Mesenchymal stem cell (in vitro differentiated cells and primary cell): Measurements from ENCODE around the gene GAN.

Source experiments
- DNase-seq: peaks from one replicate; pipeline ENCODE4 v3.0.0-alpha.2; 2013
- H2AFZ ChIP-seq: one replicate; pipeline ENCODE4 v1.6.1; 2013; ENCODE audit warnings: low read depth, mild to moderate bottlenecking, control low read depth, inconsistent platforms, low read length, moderate library complexity
- H2AK5ac ChIP-seq: 2 replicates; pipeline ENCODE4 v1.6.1; 2013; ENCODE audit warnings: low read length, moderate library complexity, mild to moderate bottlenecking, inconsistent platforms; ENCODE audit not compliant: severe bottlenecking
- H2BK120ac ChIP-seq: one replicate; pipeline ENCODE4 v1.6.1; 2013; ENCODE audit warnings: low read depth, mild to moderate bottlenecking, inconsistent platforms, low read length, moderate library complexity
- H2BK12ac ChIP-seq, 2 experiments: one replicate each; pipeline ENCODE4 v1.6.1; 2013; ENCODE audit warnings: inconsistent platforms in 2 of 2, low read length in 2 of 2, mild to moderate bottlenecking in 2 of 2, moderate library complexity in 2 of 2, control low read depth in 1 of 2
- H2BK15ac ChIP-seq: one replicate; pipeline ENCODE4 v1.6.1; 2013; ENCODE audit warnings: mild to moderate bottlenecking, low read depth, inconsistent platforms; ENCODE audit not compliant: poor library complexity, severe bottlenecking
- H2BK5ac ChIP-seq: 2 replicates; pipeline ENCODE4 v1.6.1; 2013; ENCODE audit warnings: low read depth, mild to moderate bottlenecking, low read length, control low read depth, inconsistent platforms; ENCODE audit not compliant: poor library complexity, severe bottlenecking
- H3K14ac ChIP-seq, 2 experiments: one replicate each; pipeline ENCODE4 v1.6.1; 2013; ENCODE audit warnings: inconsistent platforms in 2 of 2, low read length in 2 of 2, control low read depth in 1 of 2, mild to moderate bottlenecking in 1 of 2, moderate library complexity in 1 of 2
- H3K18ac ChIP-seq, 2 experiments: one replicate each; pipeline ENCODE4 v1.6.1; 2013; ENCODE audit warnings: inconsistent platforms in 2 of 2, low read length in 2 of 2, control low read depth in 1 of 2, low read depth in 1 of 2, mild to moderate bottlenecking in 1 of 2
- H3K23ac ChIP-seq, 2 experiments: one replicate each; pipeline ENCODE4 v1.6.1; 2013; ENCODE audit warnings: inconsistent platforms in 2 of 2, low read length in 2 of 2, mild to moderate bottlenecking in 2 of 2, moderate library complexity in 2 of 2, control low read depth in 1 of 2
- H3K27ac ChIP-seq: 2 replicates; pipeline ENCODE4 v1.5.1; 2013; ENCODE audit warnings: mild to moderate bottlenecking, moderate library complexity, low read length, control low read depth, inconsistent platforms; ENCODE audit not compliant: poor library complexity, severe bottlenecking
- H3K27me3 ChIP-seq, 2 experiments: 2 replicates each; pipeline versions ENCODE4 v1.6.1 to v1.7.0; 2013; ENCODE audit warnings: low read length in 2 of 2, mild to moderate bottlenecking in 2 of 2, moderate library complexity in 2 of 2, control low read depth in 1 of 2, inconsistent platforms in 1 of 2; ENCODE audit not compliant: control insufficient read depth in 1 of 2, insufficient read depth in 1 of 2
- H3K36me3 ChIP-seq, 2 experiments: 2 replicates each; pipeline versions ENCODE4 v1.6.1 to v1.7.0; 2013; ENCODE audit warnings: low read length in 2 of 2, control low read depth in 1 of 2, inconsistent platforms in 1 of 2, low read depth in 1 of 2, mild to moderate bottlenecking in 1 of 2; ENCODE audit not compliant: insufficient read depth in 2 of 2, control insufficient read depth in 1 of 2
- H3K4ac ChIP-seq, 2 experiments: one replicate each; pipeline ENCODE4 v1.6.1; 2013; ENCODE audit warnings: inconsistent platforms in 2 of 2, low read length in 2 of 2, mild to moderate bottlenecking in 2 of 2, moderate library complexity in 2 of 2, control low read depth in 1 of 2, low read depth in 1 of 2
- H3K4me1 ChIP-seq: 2 replicates; pipeline ENCODE4 v1.6.1; 2013; ENCODE audit warnings: low read depth, low read length, control low read depth; ENCODE audit not compliant: control insufficient read depth, insufficient read depth
- H3K4me2 ChIP-seq: 2 replicates; pipeline ENCODE4 v1.6.1; 2013; ENCODE audit warnings: low read length, mild to moderate bottlenecking, inconsistent platforms; ENCODE audit not compliant: poor library complexity, severe bottlenecking
- H3K4me3 ChIP-seq, 2 experiments: 2 replicates each; pipeline versions ENCODE4 v1.5.1 to v1.7.0; 2013; ENCODE audit warnings: low read length in 2 of 2, mild to moderate bottlenecking in 2 of 2, control low read depth in 1 of 2, low read depth in 1 of 2; ENCODE audit not compliant: insufficient read depth in 1 of 2
- H3K79me1 ChIP-seq: replicated peaks from 2 replicates; pipeline ENCODE4 v1.6.1; 2013; ENCODE audit warnings: mild to moderate bottlenecking, control low read depth, low read length, inconsistent platforms; ENCODE audit not compliant: poor library complexity, severe bottlenecking
- H3K9ac ChIP-seq: 2 replicates; pipeline ENCODE4 v1.7.0; 2013; ENCODE audit warnings: mild to moderate bottlenecking, low read length, moderate library complexity
- H3K9me3 ChIP-seq: 2 replicates; pipeline ENCODE4 v1.7.0; 2013; ENCODE audit warnings: mild to moderate bottlenecking, low read length; ENCODE audit not compliant: control insufficient read depth
- H4K8ac ChIP-seq: one replicate; pipeline ENCODE4 v1.6.1; 2013; ENCODE audit warnings: inconsistent platforms, mild to moderate bottlenecking, low read length, moderate library complexity
- H4K91ac ChIP-seq: one replicate; pipeline ENCODE4 v1.6.1; 2013; ENCODE audit warnings: mild to moderate bottlenecking, low read length, inconsistent platforms
- WGBS: methylation state at CpG from one replicate; pipeline ENCODE4 v1.1.7; 2013; ENCODE audit warnings: mixed read lengths; 5-methylcytosine and 5-hydroxymethylcytosine counted together

The GAN gene

GRCh38 chr16:81367821-81368220 lies 53.1 kb downstream of the GAN start:
- H3K27me3 ChIP-seq = no peaks in the 10 kb centered on the region
- no peak overlapping the region for H3K14ac ChIP-seq
- no peak overlapping the region for H2AFZ ChIP-seq
- no peak overlapping the region for H2BK12ac ChIP-seq
- no peak overlapping the region for H3K23ac ChIP-seq
- no peak overlapping the region for H2BK15ac ChIP-seq
- H3K4me3 ChIP-seq = no peak overlapping the region
- DNase-seq = no peak
- peaks cover 2% of the 10 kb centered on the region for H3K79me1 ChIP-seq
- H3K36me3 ChIP-seq = peaks cover 21 to 54% of the 10 kb centered on the region in 2 experiments
- no peak overlapping the region for H3K4me2 ChIP-seq
- H4K91ac ChIP-seq = no peak overlapping the region
- H2BK5ac ChIP-seq = no peak overlapping the region
- H3K27ac ChIP-seq = no peak overlapping the region
- no peak overlapping the region for H3K18ac ChIP-seq
- H3K4me1 ChIP-seq = peaks cover 2% of the 10 kb centered on the region
- H2BK120ac ChIP-seq = no peak overlapping the region
- no peaks in the 10 kb centered on the region for H3K9me3 ChIP-seq
- 100% methylated on average over 3 of the region's 6 CpGs for WGBS
- H4K8ac ChIP-seq = no peak overlapping the region
- no peak overlapping the region for H3K4ac ChIP-seq
- no peak overlapping the region for H3K9ac ChIP-seq
- no peak overlapping the region for H2AK5ac ChIP-seq

DNA sequence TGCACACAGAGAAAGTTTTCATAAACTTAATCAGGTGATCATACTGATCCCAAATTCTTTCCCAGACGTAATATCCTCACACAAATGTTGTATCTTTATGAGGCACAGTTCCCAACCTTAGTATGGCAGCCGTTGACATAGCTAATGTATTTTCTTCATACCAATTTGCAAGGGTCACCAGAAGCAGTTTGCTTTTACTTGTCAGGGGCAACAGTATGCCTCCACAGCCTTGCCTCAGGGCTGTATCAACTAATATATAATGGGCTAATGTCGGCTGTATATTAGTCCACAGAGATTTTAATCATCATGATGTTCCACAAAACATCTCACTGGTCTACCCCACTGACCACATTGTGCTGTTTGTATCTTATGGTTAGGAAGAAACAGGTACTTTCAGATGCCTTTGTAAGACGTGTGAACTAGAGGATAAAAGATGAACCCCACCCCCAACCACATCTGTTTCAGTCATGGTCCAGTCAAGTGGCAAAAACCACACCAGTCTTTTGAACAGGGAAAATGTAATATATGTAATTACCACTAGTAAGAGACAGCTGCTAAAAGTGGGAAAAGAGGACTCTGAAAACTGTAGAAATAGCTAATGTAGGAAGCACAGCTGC lies 55.2 kb downstream of the GAN start:
- H2AK5ac ChIP-seq = no peak overlapping the region
- H3K27ac ChIP-seq = no peak overlapping the region
- H3K4me2 ChIP-seq = no peak overlapping the region
- H3K23ac ChIP-seq = no peak overlapping the region
- H3K4me1 ChIP-seq = peaks cover 2% of the 10 kb centered on the region
- no peaks in the 10 kb centered on the region for H3K27me3 ChIP-seq
- no peak overlapping the region for H3K14ac ChIP-seq
- peaks cover 14 to 38% of the 10 kb centered on the region in 2 experiments for H3K36me3 ChIP-seq
- no peak overlapping the region for H4K8ac ChIP-seq
- no peak overlapping the region for H3K9ac ChIP-seq
- H3K18ac ChIP-seq = no peak overlapping the region
- H2BK12ac ChIP-seq = no peak overlapping the region
- H4K91ac ChIP-seq = no peak overlapping the region
- H2BK120ac ChIP-seq = no peak overlapping the region
- H3K4ac ChIP-seq = no peak overlapping the region
- H3K79me1 ChIP-seq = peaks cover 2% of the 10 kb centered on the region
- H2BK5ac ChIP-seq = no peak overlapping the region
- no peak overlapping the region for H2AFZ ChIP-seq
- H2BK15ac ChIP-seq = no peak overlapping the region
- H3K4me3 ChIP-seq = no peak overlapping the region
- no peak for DNase-seq
- H3K9me3 ChIP-seq = no peaks in the 10 kb centered on the region
- 100% methylated on average over 2 of the region's 4 CpGs for WGBS

GRCh38 chr16:81371106-81371505 lies 56.3 kb downstream of the GAN start:
- Histone ChIP-seq H3K27ac (no peak overlapping the region), H2AK5ac (no peak overlapping the region), H3K27me3 (no peaks in the 10 kb centered on the region), H3K9me3 (no peaks in the 10 kb centered on the region), H4K8ac (no peak overlapping the region), H2BK12ac (no peak overlapping the region), H3K4me3 (no peak overlapping the region), H2BK120ac (no peak overlapping the region), H3K18ac (no peak overlapping the region), H3K4me1 (peaks cover 2% of the 10 kb centered on the region), H3K23ac (no peak overlapping the region), H3K36me3 (peaks cover 11 to 28% of the 10 kb centered on the region in 2 experiments), H2BK15ac (no peak overlapping the region), H2AFZ (no peak overlapping the region), H3K4me2 (no peak overlapping the region), H3K9ac (no peak overlapping the region), H3K14ac (no peak overlapping the region), H3K4ac (no peak overlapping the region), H4K91ac (no peak overlapping the region), H2BK5ac (no peak overlapping the region), H3K79me1 (peaks cover 2% of the 10 kb centered on the region)
- DNase-seq = no peak
- WGBS = 97% methylated on average over 1 of the region's 1 CpG

DNA sequence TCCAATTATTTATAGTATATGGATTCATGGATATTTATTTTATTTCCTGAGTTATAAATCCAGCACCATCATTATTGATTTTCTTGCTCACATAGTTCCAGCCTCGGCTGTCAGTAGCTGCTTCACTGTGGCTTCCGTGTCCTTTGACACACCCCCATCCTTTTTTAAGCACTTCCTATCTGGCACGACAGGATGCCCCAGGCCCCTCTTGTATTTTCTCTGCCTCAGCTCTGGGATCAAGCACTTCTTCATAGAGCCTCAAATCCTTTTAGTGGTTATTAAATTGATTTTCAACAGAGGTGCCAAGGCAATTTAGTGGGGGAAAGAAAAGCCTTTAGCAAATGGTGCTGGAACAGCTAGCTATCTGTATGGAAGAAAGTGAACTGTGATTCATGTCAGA lies 59.8 kb downstream of the GAN start:
- Histone ChIP-seq H3K23ac (no peak overlapping the region), H3K9me3 (no peaks in the 10 kb centered on the region), H2AK5ac (no peak overlapping the region), H3K4ac (no peak overlapping the region), H3K18ac (no peak overlapping the region), H3K4me2 (no peak overlapping the region), H2BK15ac (no peak overlapping the region), H3K36me3 (peaks cover 12 to 30% of the 10 kb centered on the region in 2 experiments), H4K91ac (no peak overlapping the region), H2BK12ac (no peak overlapping the region), H3K79me1 (peaks cover 5% of the 10 kb centered on the region), H4K8ac (no peak overlapping the region), H2BK120ac (no peak overlapping the region), H3K14ac (no peak overlapping the region), H2BK5ac (no peak overlapping the region), H3K9ac (no peak overlapping the region), H2AFZ (no peak overlapping the region), H3K4me3 (no peak overlapping the region), H3K27ac (no peak overlapping the region), H3K27me3 (no peaks in the 10 kb centered on the region), H3K4me1 (peaks cover 2% of the 10 kb centered on the region)
- DNase-seq = no peak
- 55% methylated on average over 3 of the region's 3 CpGs for WGBS
